ENCODE results near the gene ADPRS. TPM values are rescaled to one million over a fixed set of nuclear protein-coding genes. Genes with fewer than 3 reads are reported as not detected.

ADPRS gene
- total and polyA plus RNA-seq, 2 donors (not counting 3 experiments of a cell fraction or from before 2014, with no cell fraction given) = 32.9 to 48.1 TPM

DNA sequence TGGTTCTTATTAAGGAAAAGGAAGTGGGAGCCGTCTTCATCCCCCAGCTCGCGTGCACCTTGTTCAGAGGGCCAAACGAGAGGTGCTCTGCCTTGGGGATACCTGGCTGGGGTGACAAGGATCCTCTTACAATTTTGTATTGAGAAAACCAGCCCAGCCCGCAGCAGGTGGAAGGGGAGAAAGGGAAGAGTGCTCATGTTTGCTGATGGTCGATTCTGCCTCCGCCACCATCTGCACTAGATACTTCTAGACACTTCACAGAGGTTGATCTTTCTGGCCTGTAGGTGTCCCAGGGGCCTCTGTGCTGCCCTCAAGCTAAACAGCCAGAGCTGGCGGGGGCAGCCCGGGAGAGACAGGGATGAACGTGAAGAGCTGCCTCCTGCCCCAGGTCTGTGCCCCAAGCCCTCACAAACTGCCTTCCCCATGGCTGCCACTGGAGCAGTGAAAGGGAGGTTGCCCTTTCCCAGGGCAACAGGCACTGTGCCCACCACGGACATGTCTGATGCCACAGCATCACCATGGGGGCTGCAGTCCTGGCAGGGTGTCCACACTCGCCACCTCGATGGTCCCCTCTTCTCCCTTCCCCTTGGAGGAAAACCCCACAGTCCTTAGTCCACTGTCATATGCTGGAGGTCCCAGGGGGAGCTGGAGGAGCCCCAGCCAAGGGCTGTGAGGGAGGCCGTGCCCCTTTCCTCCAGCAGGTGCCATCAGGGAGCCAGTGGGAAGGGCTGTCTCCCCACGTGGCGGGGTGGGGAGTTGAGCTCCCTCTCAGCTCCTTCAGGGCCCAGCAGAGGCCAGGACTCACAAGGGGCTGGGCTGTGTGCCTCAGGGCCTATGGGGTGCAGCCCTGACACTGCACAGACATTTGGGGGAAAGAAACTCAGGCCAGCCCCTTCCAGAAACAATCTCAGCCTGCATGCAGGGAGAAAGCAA lies 8.1 kb downstream of the ADPRS start:
- ChIA-PET POLR2A (interaction anchor here (0.7 kb wide), 1 partner anchor 304 kb away, joined by 3 read pairs; no protein-coding TSS in a partner anchor), CTCF (interaction anchor here (0.6 to 13.8 kb wide), 14 partner anchors 8 to 354 kb away, joined by 3 to 233 read pairs (median 3); partner anchors contain the start of genes OSCP1 and TRAPPC3)
- Histone ChIP-seq H4K20me1 (replicated peaks; ENCODE audit: control insufficient read depth, extremely low read depth, insufficient read depth, low read length) (no peaks in the 10 kb centered on the region), H3K4me3 (replicated peaks in 1 of 3; ENCODE audit: insufficient read depth in 1 of 3, low read depth in 1 of 3, low read length in 3 of 3) (no peak overlapping the region), H3K9me3 (replicated peaks; ENCODE audit: control insufficient read depth, insufficient read depth, low read length) (no peaks in the 10 kb centered on the region), H2AFZ (ENCODE audit: low read depth, low read length) (no peak overlapping the region), H3K27me3 (ENCODE audit: control insufficient read depth in 2 of 2, insufficient read depth in 2 of 2, low read length in 2 of 2) (no peaks in the 10 kb centered on the region), H3K4me2 (ENCODE audit: insufficient read depth, low read length) (no peak overlapping the region), H3K79me2 (ENCODE audit: control insufficient read depth, insufficient read depth, low read length) (no peaks in the 10 kb centered on the region), H3K9ac (replicated peaks; ENCODE audit: extremely low read depth, insufficient read depth, low read length) (no peak overlapping the region), H3K4me1 (ENCODE audit: control insufficient read depth, extremely low read depth, insufficient read depth, low read length) (no peaks in the 10 kb centered on the region), H3K27ac (ENCODE audit: insufficient read depth, low read depth, low read length) (no peak overlapping the region), H3K9me1 (replicated peaks; ENCODE audit: control insufficient read depth, extremely low read depth, insufficient read depth, low read length) (no peaks in the 10 kb centered on the region), H3K36me3 (ENCODE audit: control insufficient read depth in 2 of 2, extremely low read depth in 1 of 2, insufficient read depth in 2 of 2, low read length in 2 of 2) (peaks cover 16 to 30% of the 10 kb centered on the region in 2 experiments)
- intact Hi-C loops (cut with micrococcal nuclease) = no loop called here
- TF ChIP-seq CTCF (IDR thresholded peaks at IDR 0.05; ENCODE audit: extremely low read depth in 1 of 2, insufficient read depth in 1 of 2, low read depth in 1 of 2, low read length in 2 of 2) = peak; percentile 21 to 32
- no peak for TF ChIP-seq POLR2AphosphoS5 (IDR thresholded peaks at IDR 0.05; ENCODE audit: insufficient read depth, low read depth, low read length)
- BruUV-seq (replicated peaks) = no TSS peak
- DNase-seq (ENCODE audit: low read depth, low spot score) (no peak), FAIRE-seq (no peak)
- dilution Hi-C loops (cut with MboI; ENCODE audit: extremely low pct_ligation_motif_present, low sequenced_read_pairs) = no loop called here

Measured in endothelial cell of umbilical vein (primary cell).